Measurements from ENCODE around the gene CAMTA1. TPM values are rescaled to one million over a fixed set of nuclear protein-coding genes. Genes with fewer than 3 reads are reported as not detected.

CAMTA1 gene
- total RNA-seq, 2 donors from 2014 or later, result 36.7 to 51.9 TPM

- no peak overlapping the region for H3K4me3 Mint-ChIP-seq
- H3K36me3 Mint-ChIP-seq (ENCODE audit: low read depth), result no peaks in the 10 kb centered on the region
- H3K9me3 Mint-ChIP-seq, result no peaks in the 10 kb centered on the region
- peak; percentile 57 for ATAC-seq (replicated peaks)
- H3K4me1 Mint-ChIP-seq, result no peaks in the 10 kb centered on the region
- H3K27ac Mint-ChIP-seq, result no peak overlapping the region
- H3K27me3 Mint-ChIP-seq, result no peaks in the 10 kb centered on the region
These were observed 862.0 kb downstream of the CAMTA1 start for GRCh38 chr1:7646981-7647901.

DNA sequence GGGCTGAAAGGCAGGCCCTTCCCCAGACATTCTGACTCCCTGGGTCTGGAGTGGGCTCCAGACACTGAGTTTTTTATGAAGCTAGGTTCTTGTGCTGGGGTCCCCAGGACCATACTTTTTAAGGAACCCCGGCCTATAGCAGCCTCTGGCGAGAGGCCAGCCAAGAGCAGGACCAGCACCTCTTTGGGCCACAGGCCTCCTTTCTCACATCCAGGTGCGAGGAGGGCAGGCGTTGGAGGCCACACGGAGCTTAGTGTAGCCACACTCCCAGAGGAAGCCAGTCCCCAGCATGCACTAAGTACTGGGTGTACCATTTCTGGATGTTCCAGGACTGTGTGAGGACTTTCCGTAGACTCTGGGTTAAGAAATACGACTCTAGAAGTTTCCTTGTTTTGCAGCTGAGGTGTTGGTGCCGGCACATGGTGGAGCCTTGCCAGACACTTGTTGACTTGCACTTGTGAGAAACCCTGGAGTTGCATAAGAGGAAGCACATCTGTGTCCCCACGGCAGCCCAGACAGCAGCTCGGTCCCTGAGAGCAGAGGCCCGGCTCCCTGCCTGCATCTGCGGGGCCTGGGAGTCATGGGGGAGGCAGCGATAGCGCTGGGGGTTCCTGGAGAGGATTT, 863.6 kb downstream of the CAMTA1 start:
- no peak overlapping the region for H3K4me3 Mint-ChIP-seq
- ATAC-seq (replicated peaks), result no peak
- no peaks in the 10 kb centered on the region for H3K9me3 Mint-ChIP-seq
- H3K36me3 Mint-ChIP-seq (ENCODE audit: low read depth), result no peaks in the 10 kb centered on the region
- H3K27me3 Mint-ChIP-seq, result no peaks in the 10 kb centered on the region
- no peak overlapping the region for H3K27ac Mint-ChIP-seq
- H3K4me1 Mint-ChIP-seq, result no peaks in the 10 kb centered on the region

DNA sequence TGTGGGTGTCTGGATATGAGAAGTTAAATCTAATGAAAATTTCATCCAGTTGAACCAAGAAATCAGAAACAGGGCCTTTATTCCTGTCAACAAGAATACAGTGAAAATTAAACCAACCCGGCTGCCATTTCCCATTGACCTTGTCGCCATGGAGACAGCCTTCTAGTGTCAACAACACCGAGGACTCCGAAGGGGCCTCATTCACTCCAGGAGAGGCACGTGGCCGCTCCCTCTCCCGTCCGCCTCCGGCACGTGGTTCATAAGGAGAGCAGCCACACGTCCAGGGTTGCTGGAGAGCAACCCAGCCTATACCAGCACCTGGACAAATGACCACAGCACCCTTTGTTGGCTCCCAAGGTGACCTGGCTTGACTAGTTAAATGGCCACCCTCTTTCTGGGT, 865.5 kb downstream of the CAMTA1 start:
- ATAC-seq (replicated peaks), result no peak
- H3K4me1 Mint-ChIP-seq, result no peaks in the 10 kb centered on the region
- H3K27me3 Mint-ChIP-seq, result no peaks in the 10 kb centered on the region
- H3K4me3 Mint-ChIP-seq, result no peak overlapping the region
- H3K36me3 Mint-ChIP-seq (ENCODE audit: low read depth), result no peaks in the 10 kb centered on the region
- H3K9me3 Mint-ChIP-seq, result no peaks in the 10 kb centered on the region
- no peak overlapping the region for H3K27ac Mint-ChIP-seq

GRCh38 chr1:7651203-7651602, 865.9 kb downstream of the CAMTA1 start:
- Mint-ChIP-seq H3K9me3 (no peaks in the 10 kb centered on the region), H3K4me1 (no peaks in the 10 kb centered on the region), H3K4me3 (no peak overlapping the region), H3K27me3 (no peaks in the 10 kb centered on the region), H3K27ac (no peak overlapping the region), H3K36me3 (ENCODE audit: low read depth) (no peaks in the 10 kb centered on the region)
- ATAC-seq (replicated peaks), result no peak

GRCh38 chr1:7652061-7652460, 866.8 kb downstream of the CAMTA1 start:
- Mint-ChIP-seq H3K4me1 (no peaks in the 10 kb centered on the region), H3K9me3 (no peaks in the 10 kb centered on the region), H3K4me3 (no peak overlapping the region), H3K27me3 (no peaks in the 10 kb centered on the region), H3K27ac (no peak overlapping the region), H3K36me3 (ENCODE audit: low read depth) (no peaks in the 10 kb centered on the region)
- ATAC-seq (replicated peaks), result no peak

- ATAC-seq (replicated peaks), result no peak
- Mint-ChIP-seq H3K4me3 (no peak overlapping the region), H3K36me3 (ENCODE audit: low read depth) (no peaks in the 10 kb centered on the region), H3K9me3 (no peaks in the 10 kb centered on the region), H3K27ac (no peak overlapping the region), H3K4me1 (no peaks in the 10 kb centered on the region), H3K27me3 (no peaks in the 10 kb centered on the region)
These were observed 867.4 kb downstream of the CAMTA1 start for GRCh38 chr1:7652515-7653098.

DNA sequence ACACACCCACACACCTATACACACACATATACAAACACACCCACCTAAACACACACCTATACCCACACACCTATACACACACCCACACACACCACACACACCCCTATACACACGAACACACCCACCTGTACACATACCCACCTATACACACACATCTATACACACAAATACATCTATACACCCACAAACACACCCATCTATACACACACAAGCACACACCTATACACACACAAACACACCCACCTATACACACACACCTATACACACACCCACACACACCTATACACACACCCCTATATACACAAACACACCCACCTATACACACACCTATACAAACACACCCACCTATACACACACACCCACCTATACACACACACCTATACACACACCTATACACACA, 869.5 kb downstream of the CAMTA1 start:
- H3K27ac Mint-ChIP-seq, result no peak overlapping the region
- no peak for ATAC-seq (replicated peaks)
- no peaks in the 10 kb centered on the region for H3K4me1 Mint-ChIP-seq
- H3K36me3 Mint-ChIP-seq (ENCODE audit: low read depth), result no peaks in the 10 kb centered on the region
- no peaks in the 10 kb centered on the region for H3K9me3 Mint-ChIP-seq
- H3K27me3 Mint-ChIP-seq, result no peaks in the 10 kb centered on the region
- H3K4me3 Mint-ChIP-seq, result no peak overlapping the region

DNA sequence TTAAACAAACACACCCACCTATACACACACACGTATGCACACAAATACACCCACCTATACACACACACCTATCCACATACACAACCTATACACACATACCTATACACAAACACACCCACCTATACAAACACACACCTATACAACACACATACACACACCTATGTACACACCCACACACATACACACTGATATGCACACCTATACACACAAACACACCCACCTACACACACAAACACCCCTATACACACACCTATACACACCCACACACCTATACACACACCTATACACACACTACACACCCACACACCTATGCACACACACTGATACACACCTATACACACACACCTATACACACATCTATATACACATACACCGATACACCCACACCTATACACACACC, 870.1 kb downstream of the CAMTA1 start:
- Mint-ChIP-seq H3K27me3 (no peaks in the 10 kb centered on the region), H3K27ac (no peak overlapping the region), H3K4me3 (no peak overlapping the region), H3K9me3 (no peaks in the 10 kb centered on the region), H3K36me3 (ENCODE audit: low read depth) (no peaks in the 10 kb centered on the region), H3K4me1 (no peaks in the 10 kb centered on the region)
- no peak for ATAC-seq (replicated peaks)

GRCh38 chr1:7656557-7657215, 871.4 kb downstream of the CAMTA1 start:
- Mint-ChIP-seq H3K4me1 (no peaks in the 10 kb centered on the region), H3K27ac (no peak overlapping the region), H3K27me3 (no peaks in the 10 kb centered on the region), H3K36me3 (ENCODE audit: low read depth) (no peaks in the 10 kb centered on the region), H3K4me3 (no peak overlapping the region), H3K9me3 (no peaks in the 10 kb centered on the region)
- ATAC-seq (replicated peaks), result no peak

DNA sequence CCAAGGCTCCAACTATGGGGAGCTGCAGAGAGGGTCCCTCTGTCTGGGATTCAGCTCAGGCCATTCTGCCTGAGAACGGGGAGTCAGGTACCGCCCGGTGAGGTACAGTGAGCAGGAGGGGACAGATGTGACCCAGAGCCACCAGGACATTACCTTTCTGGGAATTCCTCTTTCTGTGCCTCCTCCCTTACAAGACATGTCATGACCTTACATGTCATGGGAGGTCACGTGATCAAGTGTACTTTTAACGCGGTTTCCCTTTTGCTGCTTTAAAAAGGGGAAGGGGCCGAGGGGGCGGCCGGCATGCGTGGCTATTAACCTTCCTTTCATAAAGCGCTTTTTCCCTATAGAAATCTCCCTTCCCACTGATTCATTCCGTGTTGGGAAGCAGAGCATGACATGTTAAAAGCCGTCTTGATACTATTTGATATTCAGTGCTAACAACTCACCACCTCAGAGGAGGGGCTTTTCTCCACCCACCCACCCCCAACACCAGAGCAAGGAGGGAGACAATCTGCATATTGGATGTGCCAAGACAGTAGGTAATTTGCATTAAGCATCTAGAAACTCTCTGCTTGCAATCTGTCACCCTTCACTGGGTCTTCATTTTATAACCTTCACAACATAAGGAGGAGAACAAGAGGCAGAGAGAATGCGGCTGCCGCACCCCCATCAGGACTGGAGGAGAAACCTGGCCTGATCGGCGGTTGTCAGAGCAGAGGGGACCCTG, 872.2 kb downstream of the CAMTA1 start:
- no peak overlapping the region for H3K4me3 Mint-ChIP-seq
- no peak for ATAC-seq (replicated peaks)
- H3K36me3 Mint-ChIP-seq (ENCODE audit: low read depth), result no peaks in the 10 kb centered on the region
- no peak overlapping the region for H3K27ac Mint-ChIP-seq
- no peaks in the 10 kb centered on the region for H3K4me1 Mint-ChIP-seq
- H3K9me3 Mint-ChIP-seq, result no peaks in the 10 kb centered on the region
- no peaks in the 10 kb centered on the region for H3K27me3 Mint-ChIP-seq

DNA sequence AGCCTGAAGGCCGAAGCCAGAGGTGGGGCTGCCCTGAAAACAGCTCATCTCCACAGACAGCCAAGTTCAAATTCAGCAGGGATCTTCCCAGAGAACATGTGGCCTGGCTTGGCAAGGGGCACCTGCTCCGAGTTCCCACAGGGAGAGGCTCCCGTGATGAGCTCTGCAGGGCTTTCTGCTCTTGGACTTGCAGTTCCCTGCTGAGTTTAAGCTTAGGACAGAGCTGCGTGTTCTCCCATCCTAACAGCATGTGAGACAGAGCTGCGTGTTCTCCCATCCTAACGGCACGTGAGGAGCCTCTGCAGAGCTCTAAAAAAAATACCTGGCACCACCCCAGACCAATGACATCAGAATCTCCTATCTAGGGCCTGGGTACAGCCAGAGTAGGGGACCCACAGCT, 872.8 kb downstream of the CAMTA1 start:
- no peak overlapping the region for H3K4me3 Mint-ChIP-seq
- H3K4me1 Mint-ChIP-seq, result no peaks in the 10 kb centered on the region
- no peak for ATAC-seq (replicated peaks)
- no peaks in the 10 kb centered on the region for H3K27me3 Mint-ChIP-seq
- H3K36me3 Mint-ChIP-seq (ENCODE audit: low read depth), result no peaks in the 10 kb centered on the region
- H3K27ac Mint-ChIP-seq, result no peak overlapping the region
- H3K9me3 Mint-ChIP-seq, result no peaks in the 10 kb centered on the region

GRCh38 chr1:7659514-7659913, 874.3 kb downstream of the CAMTA1 start:
- peak; percentile 45 for ATAC-seq (replicated peaks)
- no peak overlapping the region for H3K27ac Mint-ChIP-seq
- H3K36me3 Mint-ChIP-seq (ENCODE audit: low read depth), result no peaks in the 10 kb centered on the region
- no peak overlapping the region for H3K4me3 Mint-ChIP-seq
- no peaks in the 10 kb centered on the region for H3K27me3 Mint-ChIP-seq
- H3K9me3 Mint-ChIP-seq, result no peaks in the 10 kb centered on the region
- H3K4me1 Mint-ChIP-seq, result no peaks in the 10 kb centered on the region

DNA sequence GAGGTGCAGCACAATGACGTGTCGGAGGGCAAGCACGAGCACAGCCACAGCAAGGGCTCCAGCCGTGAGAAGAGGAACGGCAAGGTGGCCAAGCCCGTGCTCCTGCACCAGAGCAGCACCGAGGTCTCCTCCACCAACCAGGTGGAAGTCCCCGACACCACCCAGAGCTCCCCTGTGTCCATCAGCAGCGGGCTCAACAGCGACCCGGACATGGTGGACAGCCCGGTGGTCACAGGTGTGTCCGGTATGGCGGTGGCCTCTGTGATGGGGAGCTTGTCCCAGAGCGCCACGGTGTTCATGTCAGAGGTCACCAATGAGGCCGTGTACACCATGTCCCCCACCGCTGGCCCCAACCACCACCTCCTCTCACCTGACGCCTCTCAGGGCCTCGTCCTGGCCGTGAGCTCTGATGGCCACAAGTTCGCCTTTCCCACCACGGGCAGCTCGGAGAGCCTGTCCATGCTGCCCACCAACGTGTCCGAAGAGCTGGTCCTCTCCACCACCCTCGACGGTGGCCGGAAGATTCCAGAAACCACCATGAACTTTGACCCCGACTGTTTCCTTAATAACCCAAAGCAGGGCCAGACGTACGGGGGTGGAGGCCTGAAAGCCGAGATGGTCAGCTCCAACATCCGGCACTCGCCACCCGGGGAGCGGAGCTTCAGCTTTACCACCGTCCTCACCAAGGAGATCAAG, 878.3 kb downstream of the CAMTA1 start:
- Mint-ChIP-seq H3K36me3 (ENCODE audit: low read depth) (no peaks in the 10 kb centered on the region), H3K4me1 (no peaks in the 10 kb centered on the region), H3K9me3 (no peaks in the 10 kb centered on the region), H3K27me3 (no peaks in the 10 kb centered on the region), H3K27ac (no peak overlapping the region), H3K4me3 (no peak overlapping the region)
- ATAC-seq (replicated peaks), result no peak

Measured in activated T-helper 17 cell treated with anti-CD3 and anti-CD28 coated beads, Interleukin-2, amount 50 U/mL, for 72 hours (primary cell).